Measurements from ENCODE around the gene DAPK3. TPM values are rescaled to one million over a fixed set of nuclear protein-coding genes. Genes with fewer than 3 reads are reported as not detected.
"Not testable (repeated sequence)": the region's sequence is repeated elsewhere in the genome, so short reads cannot be mapped to it uniquely, and the experiment has no call there.

Gene DAPK3
- total and polyA plus RNA-seq, 8 donors, result 20.6 to 61.4 (median 30.4) TPM

DNA sequence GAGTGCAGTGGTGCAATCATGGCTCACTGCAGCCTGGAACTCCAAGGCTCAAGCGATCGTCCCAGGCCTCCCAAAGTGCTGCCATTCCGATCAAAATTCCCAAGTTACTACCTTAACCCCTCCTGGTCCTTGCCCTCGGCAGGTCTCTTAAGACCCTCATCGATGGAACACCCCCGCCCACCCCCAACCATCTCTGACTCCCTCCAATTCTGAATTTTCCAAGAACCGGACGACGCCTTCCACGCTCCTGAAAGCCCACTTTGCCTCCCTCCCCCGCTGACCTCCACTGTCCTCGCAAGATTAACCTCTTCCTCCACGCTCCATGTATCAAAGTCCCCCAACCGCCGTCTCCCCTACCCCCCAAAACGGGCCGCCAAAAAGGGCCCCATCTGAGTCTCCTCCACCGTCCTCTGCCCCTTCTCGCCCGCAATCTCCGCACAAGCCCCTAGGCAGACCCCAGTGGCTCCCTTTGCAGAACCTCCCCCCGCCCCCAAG, 539 bp downstream of the DAPK3 start:
- Histone ChIP-seq H3K4me1 (peaks cover 26 to 38% (median 37%) of the 10 kb centered on the region in 3 donors), H3K27ac (peak overlapping the region; percentile 46 to 90 (median 74))
- FAIRE-seq, result no peak

DNA sequence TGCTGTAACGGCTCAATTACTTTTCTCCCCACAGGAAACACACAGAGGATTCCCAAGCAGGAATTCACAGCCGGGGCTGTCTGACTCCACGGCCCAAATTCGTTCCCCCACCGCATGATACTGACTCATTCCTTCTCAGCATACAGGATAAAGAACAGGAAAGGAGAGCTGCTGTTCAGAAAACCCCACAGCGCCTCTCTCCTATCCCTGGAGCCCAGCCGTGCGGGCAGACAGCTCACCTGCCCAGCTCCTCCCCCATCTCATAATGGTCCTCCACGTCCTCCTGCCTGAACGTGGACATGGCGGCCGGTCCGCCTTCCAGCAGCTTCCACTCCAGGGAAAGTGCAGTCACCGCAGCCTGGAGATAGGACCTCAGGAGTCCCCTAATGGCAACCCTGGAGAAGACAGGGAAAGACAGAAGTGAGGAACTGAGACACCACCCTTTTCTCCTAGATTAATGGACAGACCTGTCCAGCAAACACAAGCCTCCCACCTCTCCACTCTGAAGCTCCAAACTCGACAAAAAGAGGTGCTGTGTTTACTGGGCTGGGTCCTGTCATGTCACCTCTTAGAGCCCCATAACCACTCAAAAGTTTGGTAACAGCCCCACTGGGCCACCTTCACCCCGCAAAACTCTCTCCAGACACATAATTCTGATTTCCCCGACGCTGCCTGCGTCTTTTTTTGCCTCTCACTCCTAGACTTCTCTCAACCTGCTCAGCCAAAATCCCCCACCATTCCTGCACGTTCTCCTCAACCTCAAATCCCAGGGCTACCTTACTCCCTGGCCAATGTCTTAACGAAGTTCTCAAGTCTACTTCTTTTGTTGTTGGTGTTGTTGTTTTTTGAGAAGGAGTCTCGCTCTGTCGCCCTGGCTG, 1.2 kb downstream of the DAPK3 start:
- FAIRE-seq, result no peak
- Histone ChIP-seq H3K4me1 (peaks cover 26 to 38% (median 37%) of the 10 kb centered on the region in 3 donors), H3K4me3 (peak overlapping the region; percentile 38 to 92 (median 84)), H3K9me3 (no peaks in the 10 kb centered on the region), H3K27ac (peak overlapping the region; percentile 49 to 90 (median 74)), H3K36me3 (peaks cover 0 to 9% (median 0%) of the 10 kb centered on the region in 3 donors), H3K27me3 (no peaks in the 10 kb centered on the region)
- intact Hi-C loops (cut with DNase I), result no loop called here
- TF ChIP-seq, protein P1, sequence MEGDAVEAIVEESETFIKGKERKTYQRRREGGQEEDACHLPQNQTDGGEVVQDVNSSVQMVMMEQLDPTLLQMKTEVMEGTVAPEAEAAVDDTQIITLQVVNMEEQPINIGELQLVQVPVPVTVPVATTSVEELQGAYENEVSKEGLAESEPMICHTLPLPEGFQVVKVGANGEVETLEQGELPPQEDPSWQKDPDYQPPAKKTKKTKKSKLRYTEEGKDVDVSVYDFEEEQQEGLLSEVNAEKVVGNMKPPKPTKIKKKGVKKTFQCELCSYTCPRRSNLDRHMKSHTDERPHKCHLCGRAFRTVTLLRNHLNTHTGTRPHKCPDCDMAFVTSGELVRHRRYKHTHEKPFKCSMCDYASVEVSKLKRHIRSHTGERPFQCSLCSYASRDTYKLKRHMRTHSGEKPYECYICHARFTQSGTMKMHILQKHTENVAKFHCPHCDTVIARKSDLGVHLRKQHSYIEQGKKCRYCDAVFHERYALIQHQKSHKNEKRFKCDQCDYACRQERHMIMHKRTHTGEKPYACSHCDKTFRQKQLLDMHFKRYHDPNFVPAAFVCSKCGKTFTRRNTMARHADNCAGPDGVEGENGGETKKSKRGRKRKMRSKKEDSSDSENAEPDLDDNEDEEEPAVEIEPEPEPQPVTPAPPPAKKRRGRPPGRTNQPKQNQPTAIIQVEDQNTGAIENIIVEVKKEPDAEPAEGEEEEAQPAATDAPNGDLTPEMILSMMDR (IDR thresholded peaks at IDR 0.05), result no peak
- 28 to 29% methylated on average over 23 of the region's 23 CpGs for WGBS, 2 donors
- ATAC-seq, result peak in 1 of 4 donors; percentile 1
- peak in 3 of 6 donors; percentile 26 to 56 (median 43) for DNase-seq

More for the DNA sequence above, 539 bp downstream of the DAPK3 start:
- TF ChIP-seq, protein P1 (IDR thresholded peaks at IDR 0.05), result no peak
- ATAC-seq (no peak), DNase-seq (peak in 1 of 6 donors; percentile 40)
- Histone ChIP-seq H3K27me3 (no peaks in the 10 kb centered on the region), H3K9me3 (no peaks in the 10 kb centered on the region), H3K36me3 (peaks cover 2 to 13% (median 5%) of the 10 kb centered on the region in 3 donors), H3K4me3 (peak overlapping the region; percentile 38 to 92 (median 84))
- WGBS, 2 donors, result 1 to 2% methylated on average over 21 of the region's 22 CpGs
- intact Hi-C loops (cut with DNase I), result no loop called here

DNA sequence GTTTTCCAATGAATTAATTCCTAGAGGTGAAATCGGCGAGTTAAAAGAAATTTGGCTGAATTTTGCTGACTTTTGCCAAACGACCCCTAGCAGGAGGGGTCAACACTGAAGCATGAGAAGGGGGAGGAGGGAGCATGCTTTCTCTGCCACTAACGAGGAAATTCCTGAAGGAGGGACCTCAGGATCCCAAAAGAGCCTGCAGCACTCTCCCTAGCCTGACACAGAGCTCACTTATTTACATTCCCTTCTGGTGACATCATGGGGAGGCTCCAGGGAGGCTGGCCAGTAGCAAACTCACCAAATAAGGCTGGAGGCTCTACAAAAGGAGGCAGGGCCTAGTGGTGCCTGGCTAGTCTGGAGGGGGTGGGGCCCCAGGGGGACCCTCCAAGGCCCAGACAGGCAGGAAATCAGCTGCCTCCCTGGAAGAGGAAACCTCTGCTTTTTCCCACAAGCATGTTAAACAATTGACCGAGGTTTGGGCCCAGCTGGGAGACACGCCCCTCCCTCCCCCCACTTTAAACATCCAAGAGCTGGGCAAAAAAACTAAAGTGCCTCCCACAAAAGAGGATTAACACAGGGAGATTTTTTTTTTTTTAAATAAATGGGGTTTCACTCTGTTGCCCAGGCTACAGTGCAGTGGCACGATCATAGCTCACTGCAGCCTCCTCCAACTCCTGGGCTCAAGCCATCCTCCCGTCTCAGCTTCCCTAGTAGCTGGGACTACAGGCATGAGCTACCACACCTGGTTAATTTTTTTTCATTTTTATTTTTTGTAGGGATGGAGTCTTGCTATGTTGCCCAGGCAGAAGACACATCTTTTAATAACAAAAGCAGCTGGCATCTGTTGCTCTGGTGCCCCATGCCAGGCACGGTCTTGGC, 2.1 kb downstream of the DAPK3 start:
- DNase-seq, result peak in 5 of 6 donors; percentile 76 to 84 (median 81)
- intact Hi-C loops (cut with DNase I), result no loop called here
- Histone ChIP-seq H3K4me1 (peaks cover 26 to 38% (median 37%) of the 10 kb centered on the region in 3 donors), H3K36me3 (peaks cover 0 to 13% (median 5%) of the 10 kb centered on the region in 3 donors), H3K4me3 (peak overlapping the region in 1 of 4 donors; percentile 92), H3K9me3 (no peaks in the 10 kb centered on the region), H3K27me3 (no peaks in the 10 kb centered on the region), H3K27ac (peak overlapping the region; percentile 49 to 90 (median 74))
- TF ChIP-seq, protein P1 (IDR thresholded peaks at IDR 0.05), result no peak
- peak; percentile 38 to 58 (median 54) for ATAC-seq
- FAIRE-seq, result peak; percentile 45
- 36% methylated on average over 9 of the region's 9 CpGs for WGBS, 2 donors

DNA sequence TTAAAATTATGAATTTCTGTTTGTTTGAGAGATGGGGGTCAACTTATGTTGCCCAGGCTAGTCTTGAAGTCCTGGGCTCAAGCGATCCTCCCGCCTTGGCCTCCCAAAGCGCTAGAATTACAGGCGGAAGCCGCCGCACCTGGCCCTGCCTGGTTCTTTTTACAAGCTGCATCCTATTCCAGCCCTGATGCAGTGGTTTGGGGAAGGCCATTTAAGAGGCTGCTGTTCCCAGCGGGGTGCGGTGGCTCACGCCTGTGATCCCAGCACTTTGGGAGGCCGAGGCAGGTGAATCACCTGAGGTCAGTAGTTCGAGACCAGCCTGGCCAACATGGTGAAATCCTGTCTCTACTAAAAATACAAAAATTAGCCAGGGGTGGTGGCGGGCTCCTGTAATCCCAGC, 2.9 kb downstream of the DAPK3 start:
- Histone ChIP-seq H3K4me1 (peaks cover 26 to 38% (median 37%) of the 10 kb centered on the region in 3 donors), H3K27ac (peak overlapping the region in 3 of 4 donors; percentile 62 to 90 (median 87)), H3K36me3 (peaks cover 0 to 21% (median 13%) of the 10 kb centered on the region in 3 donors)
- FAIRE-seq; H3K9me3 ChIP-seq; intact Hi-C loops (cut with DNase I); H3K27me3 ChIP-seq; ATAC-seq; H3K4me3 ChIP-seq: not testable (repeated sequence)
- WGBS, 2 donors, result 90 to 97% methylated on average over 12 of the region's 12 CpGs
- peak in 1 of 6 donors; percentile 26 for DNase-seq
